Heart left ventricle (tissue), 16 donors: ENCODE results near the gene WDR48. TPM values are rescaled to one million over a fixed set of nuclear protein-coding genes. Genes with fewer than 3 reads are reported as not detected.

ENCODE experiments used
- ATAC-seq, 4 donors: fragments of 200-7000 bp; cut with Tn5 transposase; one replicate each; pipeline ENCODE4 v1.9.1; 2020 to 2022; ENCODE audit warnings: moderate library complexity in 4 of 4, mild to moderate bottlenecking in 3 of 4, moderate number of reproducible peaks in 1 of 4
- DNase-seq, 5 donors: peaks; one replicate each; pipeline ENCODE4 v3.0.0-alpha.2; 2020
- H3K27ac ChIP-seq, 12 donors: fragments of 200-600 bp; sonication (generic) in 4 of 12; one replicate each; pipeline versions ENCODE4 v1.5.0 to v1.8.0; 2016 to 2022; ENCODE audit warnings: mild to moderate bottlenecking in 2 of 12
- H3K27me3 ChIP-seq, 9 donors: fragments of 200-600 bp; sonication (generic) in 2 of 9; one replicate each; pipeline versions ENCODE4 v1.5.1 to v1.8.0; 2016 to 2022; ENCODE audit warnings: mild to moderate bottlenecking in 3 of 9
- H3K36me3 ChIP-seq, 9 donors: fragments of 200-600 bp; sonication (generic) in 2 of 9; one replicate each; pipeline versions ENCODE4 v1.5.0 to v1.8.0; 2018 to 2022; ENCODE audit warnings: mild to moderate bottlenecking in 2 of 9
- H3K4me1 ChIP-seq, 12 donors: fragments of 200-600 bp; sonication (generic) in 4 of 12; one replicate each; pipeline versions ENCODE4 v1.5.0 to v1.8.0; 2016 to 2022; ENCODE audit warnings: mild to moderate bottlenecking in 3 of 12
- H3K4me3 ChIP-seq, 12 donors: fragments of 200-600 bp; sonication (generic) in 4 of 12; one replicate each; pipeline versions ENCODE4 v1.5.0 to v1.8.0; 2017 to 2022; ENCODE audit warnings: mild to moderate bottlenecking in 9 of 12, moderate library complexity in 4 of 12
- H3K9me3 ChIP-seq, 12 donors: fragments of 200-600 bp; sonication (generic) in 4 of 12; one replicate each; pipeline versions ENCODE4 v1.5.0 to v1.8.0; 2016 to 2022; ENCODE audit warnings: mild to moderate bottlenecking in 1 of 12
- POLR2A ChIP-seq, 2 donors: fragments of 450-650 bp; IDR thresholded peaks; one replicate each; pipeline ENCODE4 v1.6.1; 2017; ENCODE audit warnings: antibody characterized with exemption in 2 of 2, mild to moderate bottlenecking in 2 of 2, moderate library complexity in 2 of 2
- WGBS, 4 donors: extraction: QIAGEN DNeasy Blood & Tissue Kit in 2 of 4; methylation state at CpG; one replicate each; pipeline versions ENCODE4 v1.1.5 to v1.1.7; 2013 to 2018; 5-methylcytosine and 5-hydroxymethylcytosine counted together
- intact Hi-C, 10 donors: fragments of 100-400 bp; cut with DNase I; formaldehyde crosslinking; loops; one replicate each; pipeline versions ENCODE4 v1.11.1 to v1.14.2; 2022
- polyA plus RNA-seq, 2 donors: library from polyadenylated mRNA; stranded (reverse); fragments of 200-250 nt; gene quantifications; one replicate each; pipeline ENCODE4 v1.2.3, GENCODE V29; 2013
- total RNA-seq, 9 donors: library from RNA; depleted of rRNA in 2 of 9; stranded (reverse); fragments of >200 nt in 2 of 9; fragmentation: NEBNext Ultra II Directional in 3 of 9; extraction: Animal tissue kit (Norgen Biotek cat#: 25700) in 3 of 9; gene quantifications; one replicate each; pipeline versions ENCODE4 v1.1.0 to v1.2.4, GENCODE V29; 2016 to 2023
- TF ChIP-seq, protein P1 (sequence below), 12 donors: fragments of 200-600 bp; sonication (generic) in 4 of 12; IDR thresholded peaks; one replicate each; pipeline versions ENCODE4 v1.5.0 to v1.8.0; 2018 to 2022; ENCODE audit warnings: antibody characterized with exemption in 12 of 12, mild to moderate bottlenecking in 5 of 12
- donor health status: ischemic (EF 13 %, LVEDD 7.1; RV severe dilation, severe dysfunction).
- donor health status: healthy with polysubstance abuse.
- donor health status: DM: no; HTN: yes; CAD: no.
- donor health status: DM: no; HTN: no; CAD: no.
- donor health status: ischemic (EF 25% LVEDD 6.9; RV normal size, moderate dysfunction).
- donor health status: ischemic (EF 25% LVEDD 5.7; RV mildly dilated, moderate dysfunction).
- donor health status: healthy.
- donor health status: DM: yes; HTN: yes; CAD: no.
- donor health status: ischemic (EF 35%, LVEDD 5.7; RV mildly dilated, moderate dysfunction).
- donor health status: nonischemic (EF 11% LVEDD 7.7; RV severe dilation, severe dysfunction).
- donor health status: DM: yes; HTN: yes; CAD: no.
- donor health status: PGD.
- donor health status: ischemic (EF 29% LVEDD 5.4; RV normal size, mild dysfunction).
- donor health status: nonischemic (EF 23%, LVEDD 6.1; RV moderate dilation, normal function).

Gene WDR48
- total and polyA plus RNA-seq, 11 donors: 8.0 to 35.4 (median 22.5) TPM

DNA sequence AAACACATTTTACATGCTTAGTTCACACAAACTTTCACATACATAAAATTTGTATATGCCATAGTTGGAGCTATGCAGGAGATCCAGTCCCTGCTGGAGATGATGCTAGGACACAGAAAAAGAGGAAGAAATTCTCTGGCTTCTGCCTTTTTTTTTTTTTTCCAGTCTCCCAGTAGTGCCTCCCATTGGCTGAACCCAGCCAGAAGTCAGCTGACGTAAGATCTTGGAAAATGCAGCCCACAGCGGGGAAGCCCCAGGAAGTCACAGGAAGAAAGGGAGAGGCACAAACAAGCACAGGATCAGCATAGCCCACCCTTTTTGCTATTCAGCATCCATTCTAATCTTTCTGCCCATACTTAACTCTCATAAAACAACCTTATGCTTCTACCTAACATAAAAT, 38.5 kb upstream of the WDR48 start:
- Histone ChIP-seq H3K4me1 (no peaks in the 10 kb centered on the region), H3K27me3 (no peaks in the 10 kb centered on the region), H3K27ac (no peak overlapping the region), H3K36me3 (no peaks in the 10 kb centered on the region), H3K9me3 (peaks cover 0 to 9% (median 0%) of the 10 kb centered on the region in 12 donors), H3K4me3 (no peak overlapping the region)
- intact Hi-C loops: no loop called here
- DNase-seq (no peak), ATAC-seq (peak in 1 of 4 donors; percentile 60)
- TF ChIP-seq, protein P1, sequence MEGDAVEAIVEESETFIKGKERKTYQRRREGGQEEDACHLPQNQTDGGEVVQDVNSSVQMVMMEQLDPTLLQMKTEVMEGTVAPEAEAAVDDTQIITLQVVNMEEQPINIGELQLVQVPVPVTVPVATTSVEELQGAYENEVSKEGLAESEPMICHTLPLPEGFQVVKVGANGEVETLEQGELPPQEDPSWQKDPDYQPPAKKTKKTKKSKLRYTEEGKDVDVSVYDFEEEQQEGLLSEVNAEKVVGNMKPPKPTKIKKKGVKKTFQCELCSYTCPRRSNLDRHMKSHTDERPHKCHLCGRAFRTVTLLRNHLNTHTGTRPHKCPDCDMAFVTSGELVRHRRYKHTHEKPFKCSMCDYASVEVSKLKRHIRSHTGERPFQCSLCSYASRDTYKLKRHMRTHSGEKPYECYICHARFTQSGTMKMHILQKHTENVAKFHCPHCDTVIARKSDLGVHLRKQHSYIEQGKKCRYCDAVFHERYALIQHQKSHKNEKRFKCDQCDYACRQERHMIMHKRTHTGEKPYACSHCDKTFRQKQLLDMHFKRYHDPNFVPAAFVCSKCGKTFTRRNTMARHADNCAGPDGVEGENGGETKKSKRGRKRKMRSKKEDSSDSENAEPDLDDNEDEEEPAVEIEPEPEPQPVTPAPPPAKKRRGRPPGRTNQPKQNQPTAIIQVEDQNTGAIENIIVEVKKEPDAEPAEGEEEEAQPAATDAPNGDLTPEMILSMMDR (IDR thresholded peaks at IDR 0.05): no peak
- 14 to 32% (median 19%) methylated on average over 2 of the region's 2 CpGs for WGBS, 4 donors

DNA sequence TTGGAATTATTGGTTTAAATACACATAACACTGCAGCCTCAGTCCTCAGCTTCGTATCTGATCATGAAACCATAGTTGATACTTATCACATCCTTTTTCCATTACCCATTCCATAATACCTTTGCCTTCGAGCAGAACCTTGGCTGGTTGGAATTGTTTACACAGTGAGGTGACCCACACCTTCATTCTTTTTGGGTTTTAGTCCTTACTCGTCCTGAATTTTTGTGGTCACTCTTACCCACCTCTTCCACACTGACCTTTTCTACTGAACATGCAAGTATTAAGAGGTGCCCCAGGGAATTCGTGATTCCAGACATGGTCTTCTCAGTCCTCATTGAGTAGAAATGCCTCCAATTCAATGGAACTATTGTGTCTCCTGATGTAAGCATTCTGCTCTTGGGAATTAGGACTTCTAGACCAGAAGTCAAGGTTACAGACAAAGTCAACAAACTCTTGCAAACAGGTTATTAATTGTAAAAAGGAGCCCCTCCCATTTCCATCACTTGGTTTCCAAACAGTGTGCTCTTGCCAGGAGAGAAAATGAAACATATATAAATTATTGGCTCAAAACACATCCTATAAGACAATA, 37.8 kb upstream of the WDR48 start:
- Histone ChIP-seq H3K9me3 (peaks cover 0 to 8% (median 0%) of the 10 kb centered on the region in 12 donors), H3K27ac (no peak overlapping the region), H3K4me1 (no peaks in the 10 kb centered on the region), H3K36me3 (no peaks in the 10 kb centered on the region), H3K27me3 (peaks cover 0 to 3% (median 0%) of the 10 kb centered on the region in 9 donors), H3K4me3 (no peak overlapping the region)
- DNase-seq: no peak
- intact Hi-C loops: no loop called here
- no peak for TF ChIP-seq POLR2A (IDR thresholded peaks at IDR 0.05)
- TF ChIP-seq, protein P1 (IDR thresholded peaks at IDR 0.05): no peak
- ATAC-seq: no peak
- 71 to 82% (median 73%) methylated on average over 4 of the region's 4 CpGs for WGBS, 4 donors

DNA sequence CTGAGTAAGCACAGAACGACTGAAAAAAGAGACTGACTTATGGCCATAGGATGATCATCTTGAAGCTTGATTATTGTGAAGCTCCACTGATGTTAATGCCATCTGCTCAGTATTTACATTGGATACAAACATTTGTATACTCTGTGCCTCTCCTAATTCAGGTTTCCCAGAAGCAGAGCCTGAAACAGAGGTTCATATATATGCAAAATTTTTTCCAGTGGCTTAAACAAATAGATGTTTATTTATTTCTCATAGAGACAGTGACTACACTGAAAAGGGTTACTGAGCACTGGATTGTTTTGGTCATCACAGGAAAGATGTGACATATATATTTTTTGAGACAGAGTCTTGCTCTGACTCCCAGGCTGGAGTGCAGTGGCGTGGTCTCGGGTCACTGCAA, 36.4 kb upstream of the WDR48 start:
- WGBS, 4 donors: 90 to 95% (median 91%) methylated on average over 3 of the region's 3 CpGs
- intact Hi-C loops: no loop called here
- DNase-seq (no peak), ATAC-seq (no peak)
- Histone ChIP-seq H3K36me3 (no peaks in the 10 kb centered on the region), H3K4me1 (no peaks in the 10 kb centered on the region), H3K27me3 (peaks cover 0 to 7% (median 0%) of the 10 kb centered on the region in 9 donors), H3K4me3 (no peak overlapping the region), H3K27ac (no peak overlapping the region), H3K9me3 (no peaks in the 10 kb centered on the region)
- no peak for TF ChIP-seq POLR2A (IDR thresholded peaks at IDR 0.05)
- TF ChIP-seq, protein P1 (IDR thresholded peaks at IDR 0.05): no peak

DNA sequence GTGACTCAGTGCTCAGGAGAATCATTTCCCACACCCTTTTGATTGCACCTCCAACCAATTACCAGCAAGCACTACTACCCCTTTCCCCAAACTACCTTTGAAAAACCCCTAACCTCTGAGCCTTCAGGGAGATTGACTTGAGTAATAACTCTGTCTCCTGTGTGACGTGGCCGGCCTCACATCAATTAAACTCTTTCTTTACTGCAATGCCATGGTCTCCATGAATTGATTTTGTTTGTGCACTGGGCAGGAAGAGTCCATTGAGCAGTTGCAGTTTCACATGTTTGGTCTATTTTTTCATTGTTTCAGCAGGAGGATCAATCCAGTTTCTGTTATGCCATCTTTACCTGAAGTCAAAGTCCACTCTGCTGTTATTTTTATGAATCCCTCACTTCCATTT, 32.5 kb upstream of the WDR48 start:
- no peak for TF ChIP-seq POLR2A (IDR thresholded peaks at IDR 0.05)
- TF ChIP-seq, protein P1 (IDR thresholded peaks at IDR 0.05): no peak
- H3K4me3 ChIP-seq: no peak overlapping the region
- DNase-seq: no peak
- no peak overlapping the region for H3K27ac ChIP-seq
- intact Hi-C loops: no loop called here
- peaks cover 0 to 7% (median 0%) of the 10 kb centered on the region in 9 donors for H3K27me3 ChIP-seq
- no peak for ATAC-seq
- no peaks in the 10 kb centered on the region for H3K36me3 ChIP-seq
- no peaks in the 10 kb centered on the region for H3K4me1 ChIP-seq
- 90 to 95% (median 94%) methylated on average over 2 of the region's 2 CpGs for WGBS, 4 donors
- H3K9me3 ChIP-seq: no peaks in the 10 kb centered on the region
